ENCODE measurements around the gene GATM.

Gene GATM

DNA sequence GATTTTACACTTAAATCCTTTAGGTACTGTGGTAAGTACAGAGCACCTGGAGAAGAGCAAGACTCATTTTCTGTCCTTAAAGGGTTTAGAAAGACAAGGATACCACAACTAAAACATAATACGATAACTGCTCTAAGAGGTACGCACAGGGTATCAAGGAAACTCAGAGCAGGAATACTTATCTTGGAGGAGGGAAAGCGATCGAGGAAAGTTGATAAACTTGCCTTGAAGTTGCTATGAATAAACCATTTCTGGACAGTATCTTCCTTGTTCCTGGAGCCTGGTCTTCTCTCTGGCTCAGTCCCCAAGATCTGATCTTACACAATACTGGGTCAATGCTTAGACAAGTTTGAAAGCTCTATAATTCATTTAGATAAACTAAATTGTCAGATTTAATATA, 17.6 kb upstream of the GATM start:
- TF ChIP-seq, protein P1, sequence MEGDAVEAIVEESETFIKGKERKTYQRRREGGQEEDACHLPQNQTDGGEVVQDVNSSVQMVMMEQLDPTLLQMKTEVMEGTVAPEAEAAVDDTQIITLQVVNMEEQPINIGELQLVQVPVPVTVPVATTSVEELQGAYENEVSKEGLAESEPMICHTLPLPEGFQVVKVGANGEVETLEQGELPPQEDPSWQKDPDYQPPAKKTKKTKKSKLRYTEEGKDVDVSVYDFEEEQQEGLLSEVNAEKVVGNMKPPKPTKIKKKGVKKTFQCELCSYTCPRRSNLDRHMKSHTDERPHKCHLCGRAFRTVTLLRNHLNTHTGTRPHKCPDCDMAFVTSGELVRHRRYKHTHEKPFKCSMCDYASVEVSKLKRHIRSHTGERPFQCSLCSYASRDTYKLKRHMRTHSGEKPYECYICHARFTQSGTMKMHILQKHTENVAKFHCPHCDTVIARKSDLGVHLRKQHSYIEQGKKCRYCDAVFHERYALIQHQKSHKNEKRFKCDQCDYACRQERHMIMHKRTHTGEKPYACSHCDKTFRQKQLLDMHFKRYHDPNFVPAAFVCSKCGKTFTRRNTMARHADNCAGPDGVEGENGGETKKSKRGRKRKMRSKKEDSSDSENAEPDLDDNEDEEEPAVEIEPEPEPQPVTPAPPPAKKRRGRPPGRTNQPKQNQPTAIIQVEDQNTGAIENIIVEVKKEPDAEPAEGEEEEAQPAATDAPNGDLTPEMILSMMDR (IDR thresholded peaks at IDR 0.05; ENCODE audit: extremely low read depth, missing control alignments): no peak
- no peak for DNase-seq (ENCODE audit: low spot score)

DNA sequence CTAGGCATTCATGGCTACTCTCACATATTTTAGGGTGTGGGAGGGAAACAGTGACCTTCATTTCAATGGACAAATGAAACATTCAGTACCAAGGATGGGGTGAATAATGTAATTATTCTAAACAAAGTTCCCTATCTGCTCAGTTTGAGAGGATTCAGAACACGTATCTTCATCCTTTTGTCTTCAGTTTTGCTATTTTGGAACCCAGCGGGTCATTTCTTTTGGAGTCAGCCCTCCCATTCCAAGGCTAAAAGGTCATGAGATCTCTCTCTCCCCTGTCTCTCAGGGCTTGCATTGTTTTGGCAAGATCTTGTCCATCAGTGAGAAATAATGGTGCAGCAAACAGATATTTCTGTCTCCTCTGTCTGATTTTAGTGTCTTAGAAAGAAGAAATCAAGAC, 16.3 kb upstream of the GATM start:
- no peak for DNase-seq (ENCODE audit: low spot score)
- TF ChIP-seq, protein P1 (IDR thresholded peaks at IDR 0.05; ENCODE audit: extremely low read depth, missing control alignments): no peak

GRCh38 chr15:45393851-45394250, 15.5 kb upstream of the GATM start:
- no peak for DNase-seq (ENCODE audit: low spot score)
- TF ChIP-seq, protein P1 (IDR thresholded peaks at IDR 0.05; ENCODE audit: extremely low read depth, missing control alignments): no peak

DNA sequence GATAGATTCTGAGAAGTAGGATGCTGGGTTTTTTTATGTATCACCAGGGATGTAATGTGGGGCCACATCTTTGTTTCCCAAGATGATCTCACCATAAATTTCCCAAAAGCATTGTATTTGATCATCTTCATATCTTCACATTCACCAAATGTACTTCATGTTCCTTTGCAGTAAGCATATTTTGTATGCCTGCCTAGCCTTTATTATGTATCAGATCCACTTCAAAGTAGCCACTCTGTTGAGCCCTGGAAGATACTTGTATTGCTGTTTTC, 14.2 kb upstream of the GATM start:
- no peak for DNase-seq (ENCODE audit: low spot score)
- TF ChIP-seq, protein P1 (IDR thresholded peaks at IDR 0.05; ENCODE audit: extremely low read depth, missing control alignments): no peak

GRCh38 chr15:45391746-45392583, 13.6 kb upstream of the GATM start:
- TF ChIP-seq, protein P1 (IDR thresholded peaks at IDR 0.05; ENCODE audit: extremely low read depth, missing control alignments): no peak
- peak; percentile 61 for DNase-seq (ENCODE audit: low spot score)

DNA sequence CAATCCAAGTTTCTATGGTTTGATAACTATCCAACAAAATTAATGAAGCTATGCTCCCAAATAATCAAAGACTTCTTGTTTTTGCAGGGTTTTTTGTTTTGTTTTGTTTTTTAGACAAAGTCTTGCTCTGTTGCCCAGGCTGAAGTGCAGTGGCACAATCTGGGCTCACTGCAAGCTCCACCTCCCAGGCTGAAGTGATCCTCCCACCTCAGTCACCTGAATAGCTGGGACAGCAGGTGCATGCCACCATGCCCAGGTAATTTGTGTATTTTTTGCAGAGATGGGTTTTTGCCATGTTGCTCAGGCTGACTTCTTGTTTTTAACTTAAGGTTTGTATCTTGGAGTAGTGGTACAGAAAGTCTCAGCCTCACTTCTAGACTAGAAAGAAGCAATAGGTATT, 11.0 kb upstream of the GATM start:
- TF ChIP-seq, protein P1 (IDR thresholded peaks at IDR 0.05; ENCODE audit: extremely low read depth, missing control alignments): no peak
- DNase-seq (ENCODE audit: low spot score): no peak

DNA sequence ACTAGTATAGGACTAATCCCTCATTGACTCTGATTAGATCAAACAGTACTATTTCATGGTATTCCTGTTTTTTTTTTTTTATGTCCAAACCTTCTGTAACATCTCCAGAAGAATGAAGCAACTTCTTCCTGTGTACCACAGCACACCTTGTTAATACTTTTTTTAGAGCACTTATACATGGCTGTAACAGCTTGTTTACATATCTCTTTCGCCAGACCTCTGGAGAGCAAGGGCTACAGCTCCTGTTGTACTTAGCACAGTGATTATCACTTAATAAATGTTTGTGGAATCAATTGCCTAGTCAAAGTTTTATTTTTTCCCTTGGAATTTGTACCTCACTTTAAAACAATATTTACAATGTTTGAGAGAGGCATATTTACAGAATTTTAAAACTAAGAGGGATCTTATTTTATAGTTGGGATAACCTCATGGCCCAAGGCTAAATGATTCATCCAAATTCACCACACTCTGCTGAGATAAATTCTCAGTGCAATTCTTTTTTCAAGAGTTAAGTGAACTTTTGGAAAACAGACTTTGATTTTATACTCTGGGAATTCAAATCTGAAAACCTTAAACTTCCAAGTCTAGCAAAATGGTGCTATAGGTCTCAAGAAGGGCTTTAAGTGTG, 9.2 kb upstream of the GATM start:
- DNase-seq (ENCODE audit: low spot score): no peak
- TF ChIP-seq, protein P1 (IDR thresholded peaks at IDR 0.05; ENCODE audit: extremely low read depth, missing control alignments): no peak
